ENCODE data around the gene OTOA. TPM values are rescaled to one million over a fixed set of nuclear protein-coding genes. Genes with fewer than 3 reads are reported as not detected.
"Not testable (repeated sequence)": the region's sequence is repeated elsewhere in the genome, so short reads cannot be mapped to it uniquely, and the experiment has no call there.

The OTOA gene
- total RNA-seq, 1 donor from 2014 or later: not detected

- Mint-ChIP-seq H3K4me1 (ENCODE audit: low read depth) (peaks cover 18% of the 10 kb centered on the region), H3K36me3 (ENCODE audit: low read depth) (peaks cover 53% of the 10 kb centered on the region)
- H3K27me3 Mint-ChIP-seq (ENCODE audit: low read depth); intact Hi-C loops (cut with micrococcal nuclease); H3K9me3 Mint-ChIP-seq; DNase-seq (ENCODE audit: low spot score); H3K27ac Mint-ChIP-seq; H3K4me3 Mint-ChIP-seq (ENCODE audit: low read depth): not testable (repeated sequence)
These were observed 32.9 kb upstream of the OTOA start for GRCh38 chr16:21630866-21631265.

- H3K36me3 Mint-ChIP-seq (ENCODE audit: low read depth): peaks cover 52% of the 10 kb centered on the region
- H3K4me3 Mint-ChIP-seq (ENCODE audit: low read depth); intact Hi-C loops (cut with micrococcal nuclease); DNase-seq (ENCODE audit: low spot score); H3K27ac Mint-ChIP-seq; H3K9me3 Mint-ChIP-seq; H3K27me3 Mint-ChIP-seq (ENCODE audit: low read depth): not testable (repeated sequence)
- H3K4me1 Mint-ChIP-seq (ENCODE audit: low read depth): peaks cover 13% of the 10 kb centered on the region
These were observed 32.4 kb upstream of the OTOA start for GRCh38 chr16:21631376-21631775.

GRCh38 chr16:21631951-21632575, 31.7 kb upstream of the OTOA start:
- H3K27me3 Mint-ChIP-seq (ENCODE audit: low read depth); H3K4me3 Mint-ChIP-seq (ENCODE audit: low read depth); intact Hi-C loops (cut with micrococcal nuclease); H3K27ac Mint-ChIP-seq; H3K4me1 Mint-ChIP-seq (ENCODE audit: low read depth); H3K9me3 Mint-ChIP-seq; DNase-seq (ENCODE audit: low spot score): not testable (repeated sequence)
- peaks cover 45% of the 10 kb centered on the region for H3K36me3 Mint-ChIP-seq (ENCODE audit: low read depth)

GRCh38 chr16:21634216-21634615, 29.6 kb upstream of the OTOA start:
- no peaks in the 10 kb centered on the region for H3K9me3 Mint-ChIP-seq
- H3K27me3 Mint-ChIP-seq (ENCODE audit: low read depth): no peaks in the 10 kb centered on the region
- H3K36me3 Mint-ChIP-seq (ENCODE audit: low read depth): peaks cover 28% of the 10 kb centered on the region
- peaks cover 14% of the 10 kb centered on the region for H3K4me1 Mint-ChIP-seq (ENCODE audit: low read depth)
- DNase-seq (ENCODE audit: low spot score): no peak
- intact Hi-C loops (cut with micrococcal nuclease): no loop called here
- no peak overlapping the region for H3K4me3 Mint-ChIP-seq (ENCODE audit: low read depth)
- H3K27ac Mint-ChIP-seq: no peak overlapping the region

GRCh38 chr16:21635694-21636093, 28.1 kb upstream of the OTOA start:
- DNase-seq (ENCODE audit: low spot score); H3K27me3 Mint-ChIP-seq (ENCODE audit: low read depth); H3K27ac Mint-ChIP-seq; intact Hi-C loops (cut with micrococcal nuclease); H3K9me3 Mint-ChIP-seq; H3K4me3 Mint-ChIP-seq (ENCODE audit: low read depth): not testable (repeated sequence)
- H3K36me3 Mint-ChIP-seq (ENCODE audit: low read depth): peaks cover 21% of the 10 kb centered on the region
- peaks cover 16% of the 10 kb centered on the region for H3K4me1 Mint-ChIP-seq (ENCODE audit: low read depth)

GRCh38 chr16:21637032-21637968, 26.5 kb upstream of the OTOA start:
- Mint-ChIP-seq H3K27me3 (ENCODE audit: low read depth) (no peaks in the 10 kb centered on the region), H3K27ac (no peak overlapping the region), H3K4me3 (ENCODE audit: low read depth) (no peak overlapping the region), H3K4me1 (ENCODE audit: low read depth) (peaks cover 16% of the 10 kb centered on the region), H3K9me3 (no peaks in the 10 kb centered on the region), H3K36me3 (ENCODE audit: low read depth) (peaks cover 15% of the 10 kb centered on the region)
- DNase-seq (ENCODE audit: low spot score): no peak
- intact Hi-C loops (cut with micrococcal nuclease): no loop called here

- no peak for DNase-seq (ENCODE audit: low spot score)
- peak overlapping the region; percentile 67 for H3K27ac Mint-ChIP-seq
- no peak overlapping the region for H3K4me3 Mint-ChIP-seq (ENCODE audit: low read depth)
- intact Hi-C loops (cut with micrococcal nuclease): loop anchor here (2.0 kb wide), 1 partner anchor 54 kb away; no protein-coding TSS in a partner anchor
- peaks cover 16% of the 10 kb centered on the region for H3K4me1 Mint-ChIP-seq (ENCODE audit: low read depth)
- H3K27me3 Mint-ChIP-seq (ENCODE audit: low read depth): no peaks in the 10 kb centered on the region
- H3K9me3 Mint-ChIP-seq: no peaks in the 10 kb centered on the region
- peaks cover 11% of the 10 kb centered on the region for H3K36me3 Mint-ChIP-seq (ENCODE audit: low read depth)
These were observed 25.2 kb upstream of the OTOA start for GRCh38 chr16:21638573-21638975.

GRCh38 chr16:21639493-21639892, 24.3 kb upstream of the OTOA start:
- Mint-ChIP-seq H3K4me3 (ENCODE audit: low read depth) (no peak overlapping the region), H3K27me3 (ENCODE audit: low read depth) (no peaks in the 10 kb centered on the region), H3K4me1 (ENCODE audit: low read depth) (peaks cover 24% of the 10 kb centered on the region), H3K27ac (no peak overlapping the region), H3K36me3 (ENCODE audit: low read depth) (peaks cover 11% of the 10 kb centered on the region), H3K9me3 (no peaks in the 10 kb centered on the region)
- intact Hi-C loops (cut with micrococcal nuclease): loop anchor here (2.0 kb wide), 1 partner anchor 55 kb away; no protein-coding TSS in a partner anchor
- no peak for DNase-seq (ENCODE audit: low spot score)

GRCh38 chr16:21641916-21642315, 21.9 kb upstream of the OTOA start:
- intact Hi-C loops (cut with micrococcal nuclease): loop anchor here (10.0 kb wide), 1 partner anchor 1303 kb away; no protein-coding TSS in a partner anchor
- Mint-ChIP-seq H3K9me3 (no peaks in the 10 kb centered on the region), H3K27ac (no peak overlapping the region), H3K4me1 (ENCODE audit: low read depth) (peaks cover 46% of the 10 kb centered on the region), H3K27me3 (ENCODE audit: low read depth) (no peaks in the 10 kb centered on the region), H3K4me3 (ENCODE audit: low read depth) (no peak overlapping the region), H3K36me3 (ENCODE audit: low read depth) (no peaks in the 10 kb centered on the region)
- no peak for DNase-seq (ENCODE audit: low spot score)

GRCh38 chr16:21642861-21643260, 20.9 kb upstream of the OTOA start:
- no peak overlapping the region for H3K4me3 Mint-ChIP-seq (ENCODE audit: low read depth)
- peaks cover 2% of the 10 kb centered on the region for H3K36me3 Mint-ChIP-seq (ENCODE audit: low read depth)
- H3K27me3 Mint-ChIP-seq (ENCODE audit: low read depth): no peaks in the 10 kb centered on the region
- intact Hi-C loops (cut with micrococcal nuclease): loop anchor here (10.0 kb wide), 1 partner anchor 1302 kb away; no protein-coding TSS in a partner anchor
- no peak for DNase-seq (ENCODE audit: low spot score)
- H3K27ac Mint-ChIP-seq: no peak overlapping the region
- H3K9me3 Mint-ChIP-seq: no peaks in the 10 kb centered on the region
- peaks cover 54% of the 10 kb centered on the region for H3K4me1 Mint-ChIP-seq (ENCODE audit: low read depth)

GRCh38 chr16:21643785-21644184, 20.0 kb upstream of the OTOA start:
- H3K27ac Mint-ChIP-seq: no peak overlapping the region
- intact Hi-C loops (cut with micrococcal nuclease): loop anchor here (10.0 kb wide), 1 partner anchor 1301 kb away; no protein-coding TSS in a partner anchor
- H3K4me1 Mint-ChIP-seq (ENCODE audit: low read depth): peaks cover 54% of the 10 kb centered on the region
- peaks cover 2% of the 10 kb centered on the region for H3K36me3 Mint-ChIP-seq (ENCODE audit: low read depth)
- H3K27me3 Mint-ChIP-seq (ENCODE audit: low read depth): no peaks in the 10 kb centered on the region
- no peak for DNase-seq (ENCODE audit: low spot score)
- no peaks in the 10 kb centered on the region for H3K9me3 Mint-ChIP-seq
- no peak overlapping the region for H3K4me3 Mint-ChIP-seq (ENCODE audit: low read depth)

- Mint-ChIP-seq H3K9me3 (no peaks in the 10 kb centered on the region), H3K36me3 (ENCODE audit: low read depth) (peaks cover 2% of the 10 kb centered on the region), H3K4me1 (ENCODE audit: low read depth) (peaks cover 49% of the 10 kb centered on the region), H3K27me3 (ENCODE audit: low read depth) (no peaks in the 10 kb centered on the region), H3K27ac (peak overlapping the region; percentile 91), H3K4me3 (ENCODE audit: low read depth) (peak overlapping the region; percentile 75)
- DNase-seq (ENCODE audit: low spot score): no peak
- intact Hi-C loops (cut with micrococcal nuclease): loop anchor here (1.0 to 10.0 kb wide), 2 partner anchors 45 to 1300 kb away; partner anchors contain the start of gene METTL9
These were observed 19.1 kb upstream of the OTOA start for GRCh38 chr16:21644674-21645073.

Data from activated T-helper 2 cell treated with anti-CD3 and anti-CD28 coated beads, Interferon-gamma antibody, Interleukin-2, Interleukin-4, amounts not matched to agents 10 μg/mL and 5 μg/mL and 100 μg/mL, durations not matched to agents 14 hours and 24 hours and 36 hours (primary cell).